ENCODE results near the gene EYS. TPM values are rescaled to one million over a fixed set of nuclear protein-coding genes. Genes with fewer than 3 reads are reported as not detected.

The EYS gene
- polyA plus RNA-seq, 1 experiment = not detected

- Histone ChIP-seq H3K27me3 (ENCODE audit: control insufficient read depth, insufficient read depth, low read length) (no peaks in the 10 kb centered on the region), H3K9me3 (ENCODE audit: control insufficient read depth, insufficient read depth, low read length) (no peaks in the 10 kb centered on the region), H3K27ac (ENCODE audit: low read depth, low read length) (no peak overlapping the region), H3K4me3 (ENCODE audit: low read depth, low read length) (no peak overlapping the region)
- DNase-seq (ENCODE audit: low read depth, low spot score) = no peak
- CTCF ChIA-PET = no interaction called here
- POLR2A ChIA-PET = no interaction called here
- TF ChIP-seq CTCF (IDR thresholded peaks at IDR 0.05; ENCODE audit: low read depth, low read length) = no peak
These were observed 1479.2 kb downstream of the EYS start for GRCh38 chr6:64227863-64228262.

- Histone ChIP-seq H3K27ac (ENCODE audit: low read depth, low read length) (no peak overlapping the region), H3K4me3 (ENCODE audit: low read depth, low read length) (no peak overlapping the region), H3K27me3 (ENCODE audit: control insufficient read depth, insufficient read depth, low read length) (no peaks in the 10 kb centered on the region), H3K9me3 (ENCODE audit: control insufficient read depth, insufficient read depth, low read length) (no peaks in the 10 kb centered on the region)
- DNase-seq (ENCODE audit: low read depth, low spot score) = no peak
- CTCF ChIA-PET = no interaction called here
- TF ChIP-seq CTCF (IDR thresholded peaks at IDR 0.05; ENCODE audit: low read depth, low read length) = no peak
- POLR2A ChIA-PET = no interaction called here
These were observed 1481.5 kb downstream of the EYS start for GRCh38 chr6:64225503-64225902.

DNA sequence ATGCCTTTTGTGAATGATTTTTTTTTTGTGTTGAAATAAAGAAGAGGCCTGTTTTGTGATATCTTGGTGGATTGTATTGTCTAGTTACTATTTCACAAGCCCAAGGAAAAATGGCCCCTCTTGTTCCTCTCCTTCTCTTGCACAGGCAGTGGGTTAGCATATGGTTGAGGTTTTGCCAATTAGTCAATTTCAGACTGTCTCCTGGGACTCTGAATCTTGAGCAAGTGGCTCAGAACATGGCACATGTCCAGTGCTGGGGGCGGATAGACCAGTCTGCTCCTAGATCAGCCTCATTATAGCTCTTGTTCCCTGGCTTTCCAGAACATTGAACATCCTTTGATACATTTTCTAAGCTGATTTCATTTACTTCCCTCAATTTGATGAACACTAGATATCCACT is 1482.2 kb downstream of the EYS start:
- Histone ChIP-seq H3K27ac (ENCODE audit: low read depth, low read length) (no peak overlapping the region), H3K4me3 (ENCODE audit: low read depth, low read length) (no peak overlapping the region), H3K27me3 (ENCODE audit: control insufficient read depth, insufficient read depth, low read length) (no peaks in the 10 kb centered on the region), H3K9me3 (ENCODE audit: control insufficient read depth, insufficient read depth, low read length) (no peaks in the 10 kb centered on the region)
- no peak for DNase-seq (ENCODE audit: low read depth, low spot score)
- TF ChIP-seq CTCF (IDR thresholded peaks at IDR 0.05; ENCODE audit: low read depth, low read length) = no peak
- ChIA-PET POLR2A (no interaction called here), CTCF (no interaction called here)

- no peak for DNase-seq (ENCODE audit: low read depth, low spot score)
- CTCF ChIA-PET = no interaction called here
- no peaks in the 10 kb centered on the region for H3K27me3 ChIP-seq (ENCODE audit: control insufficient read depth, insufficient read depth, low read length)
- no peaks in the 10 kb centered on the region for H3K9me3 ChIP-seq (ENCODE audit: control insufficient read depth, insufficient read depth, low read length)
- H3K4me3 ChIP-seq (ENCODE audit: low read depth, low read length) = no peak overlapping the region
- POLR2A ChIA-PET = no interaction called here
- TF ChIP-seq CTCF (IDR thresholded peaks at IDR 0.05; ENCODE audit: low read depth, low read length) = no peak
- H3K27ac ChIP-seq (ENCODE audit: low read depth, low read length) = no peak overlapping the region
These were observed 1485.2 kb downstream of the EYS start for GRCh38 chr6:64221776-64222175.

- ChIA-PET POLR2A (no interaction called here), CTCF (no interaction called here)
- H3K27ac ChIP-seq (ENCODE audit: low read depth, low read length) = no peak overlapping the region
- H3K9me3 ChIP-seq (ENCODE audit: control insufficient read depth, insufficient read depth, low read length) = no peaks in the 10 kb centered on the region
- DNase-seq (ENCODE audit: low read depth, low spot score) = no peak
- no peak overlapping the region for H3K4me3 ChIP-seq (ENCODE audit: low read depth, low read length)
- no peaks in the 10 kb centered on the region for H3K27me3 ChIP-seq (ENCODE audit: control insufficient read depth, insufficient read depth, low read length)
- TF ChIP-seq CTCF (IDR thresholded peaks at IDR 0.05; ENCODE audit: low read depth, low read length) = no peak
These were observed 1486.2 kb downstream of the EYS start for GRCh38 chr6:64220801-64221200.

Measured in AG04450 (cell line).